GM12865 (cell line): ENCODE measurements around the gene SOX10.

Experiments used
- DNase-seq: peaks from one replicate; pipeline ENCODE4 v3.0.0; 2010; ENCODE audit warnings: low read depth
- H3K4me3 ChIP-seq: 2 replicates; pipeline ENCODE4 v1.5.1; 2011; ENCODE audit warnings: mild to moderate bottlenecking, low read depth, low read length, control low read depth
- CTCF ChIP-seq: IDR thresholded peaks from 2 replicates; pipeline ENCODE4 v1.5.1; 2011; ENCODE audit warnings: low read length, control low read depth, low read depth, inconsistent platforms; ENCODE audit not compliant: insufficient read depth; ENCODE audit errors: missing control alignments

Gene SOX10

GRCh38 chr22:38021206-38021605 is 36.9 kb upstream of the SOX10 start:
- H3K4me3 ChIP-seq: no peak overlapping the region
- DNase-seq: no peak
- TF ChIP-seq CTCF: no peak

GRCh38 chr22:38018938-38019827 is 34.8 kb upstream of the SOX10 start:
- no peak for TF ChIP-seq CTCF
- DNase-seq: no peak
- no peak overlapping the region for H3K4me3 ChIP-seq

GRCh38 chr22:38017939-38018885 is 33.9 kb upstream of the SOX10 start:
- TF ChIP-seq CTCF: no peak
- no peak overlapping the region for H3K4me3 ChIP-seq
- no peak for DNase-seq

- no peak overlapping the region for H3K4me3 ChIP-seq
- DNase-seq: no peak
- TF ChIP-seq CTCF: no peak
Measured at GRCh38 chr22:38017272-38017920, 33.0 kb upstream of the SOX10 start.

GRCh38 chr22:38016182-38017151 is 32.1 kb upstream of the SOX10 start:
- no peak overlapping the region for H3K4me3 ChIP-seq
- DNase-seq: no peak
- TF ChIP-seq CTCF: no peak

- DNase-seq: no peak
- no peak overlapping the region for H3K4me3 ChIP-seq
Measured at GRCh38 chr22:38014083-38014482, 29.7 kb upstream of the SOX10 start.

More at GRCh38 chr22:38014083-38014482, 29.7 kb upstream of the SOX10 start:
- TF ChIP-seq CTCF: no peak
